ENCODE results near the gene GEMIN5. TPM values are rescaled to one million over a fixed set of nuclear protein-coding genes. Genes with fewer than 3 reads are reported as not detected.
A peak's percentile ranks its signal among the peaks of the same experiment; 100 is the strongest.

GEMIN5 gene
- polyA plus RNA-seq, 2 donors: 2.3 to 4.1 TPM

DNA sequence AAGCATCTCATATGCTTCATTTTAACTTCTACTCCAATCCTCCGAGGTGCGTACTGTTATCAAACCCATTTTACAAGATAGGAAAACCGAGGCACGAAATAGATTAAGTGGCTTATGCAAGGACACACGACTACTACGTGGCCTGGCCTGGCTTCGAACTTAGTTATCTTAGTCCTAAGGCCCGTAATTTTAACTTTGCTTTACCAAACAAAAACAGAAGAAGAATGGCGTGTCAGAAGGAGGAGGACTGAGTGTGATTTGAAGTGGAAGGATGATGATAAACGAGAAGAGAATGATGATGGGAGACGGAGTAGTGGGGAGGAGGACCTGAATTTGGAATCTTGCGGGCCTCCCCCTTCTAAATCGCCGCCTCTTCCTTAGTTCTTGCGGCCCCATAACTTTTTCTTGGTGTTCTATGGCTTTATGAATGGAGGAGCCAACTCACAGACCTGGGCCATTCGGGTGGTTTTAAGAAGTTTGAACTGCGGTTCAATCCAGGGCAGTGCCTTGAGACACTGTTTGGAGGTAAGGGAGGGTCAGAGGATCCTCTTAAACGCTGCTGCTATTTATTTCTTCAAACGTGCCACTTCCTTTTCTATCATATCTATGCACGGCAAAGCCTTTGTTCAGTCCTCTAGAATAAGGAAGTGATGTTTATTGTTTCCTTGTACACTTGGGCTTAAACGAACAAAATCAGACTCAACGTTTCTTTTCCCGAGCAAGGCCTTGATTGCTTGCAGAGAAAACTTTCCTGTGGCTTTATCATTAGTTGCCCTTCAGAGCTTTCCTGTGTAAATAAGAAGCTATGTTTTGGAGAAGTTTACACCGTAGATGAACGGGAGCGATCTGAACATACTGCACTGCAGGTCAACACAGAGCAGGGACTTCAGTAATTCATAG lies 78.8 kb downstream of the GEMIN5 start:
- WGBS, 2 donors: 1% methylated on average over 26 of the region's 26 CpGs
- H3K27me3 ChIP-seq (ENCODE audit: control insufficient read depth in 1 of 2, insufficient read depth in 2 of 2, low read length in 2 of 2): no peaks in the 10 kb centered on the region
- no peaks in the 10 kb centered on the region for H3K9me3 ChIP-seq (ENCODE audit: control insufficient read depth in 2 of 2, insufficient read depth in 1 of 2, low read depth in 1 of 2, low read length in 1 of 2)
- H3K27ac ChIP-seq (ENCODE audit: low read depth in 2 of 2, low read length in 1 of 2): peak overlapping the region; percentile 98 to 99
- no peaks in the 10 kb centered on the region for H3K36me3 ChIP-seq (ENCODE audit: control insufficient read depth in 2 of 2, insufficient read depth in 2 of 2, low read length in 1 of 2)
- no peaks in the 10 kb centered on the region for H3K4me1 ChIP-seq (ENCODE audit: control insufficient read depth in 2 of 2, insufficient read depth in 2 of 2, low read length in 1 of 2)
- H3K4me3 ChIP-seq (ENCODE audit: low read depth in 1 of 2, low read length in 2 of 2): peak overlapping the region; percentile 49 to 97

DNA sequence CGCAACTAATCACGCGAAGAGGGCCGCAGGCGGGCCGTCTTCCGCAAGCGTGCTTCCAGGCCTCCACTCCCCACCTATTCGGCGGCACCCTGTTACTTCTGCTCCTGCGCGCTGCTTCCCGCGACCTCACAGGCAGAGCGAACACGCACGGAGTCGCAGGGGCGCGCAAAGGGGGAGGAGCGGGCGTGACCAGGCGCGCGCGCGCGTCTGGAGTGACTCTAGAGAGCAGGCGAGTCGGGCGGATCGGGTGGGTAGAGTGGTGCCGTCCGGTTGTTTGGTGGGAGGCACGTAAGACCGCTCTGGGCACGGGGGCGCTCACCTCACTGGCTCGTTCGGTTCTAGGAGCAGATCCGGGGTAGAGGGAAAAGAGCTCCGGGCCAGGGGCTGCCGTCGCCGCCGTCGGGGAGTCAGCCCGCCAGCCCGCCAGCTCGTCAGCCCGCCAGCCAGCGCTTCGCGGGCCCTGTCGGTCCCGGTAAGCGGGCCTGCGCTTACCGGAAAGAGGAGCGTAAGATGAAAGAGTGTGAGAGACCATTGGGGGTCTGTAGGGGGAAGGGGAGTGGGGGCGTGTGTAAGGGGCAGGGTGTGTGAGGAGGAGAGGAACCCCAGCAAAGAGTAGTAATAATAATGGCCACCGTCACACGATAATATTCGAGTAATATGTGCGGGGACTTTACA lies 79.6 kb downstream of the GEMIN5 start, which contains the start of gene CNOT8:
Gene CNOT8 (plus strand): TSS at position 331 of the 675 bp plus-strand sequence. CDS start 4,652 bp downstream, outside the sequence.
- peak within 1 kb of the TSS; percentile 98 to 99 for H3K27ac ChIP-seq (ENCODE audit: low read depth in 2 of 2, low read length in 1 of 2)
- WGBS, 2 donors: 0% methylated on average over 62 to 65 of the region's 65 CpGs
- H3K9me3 ChIP-seq (ENCODE audit: control insufficient read depth in 2 of 2, insufficient read depth in 1 of 2, low read depth in 1 of 2, low read length in 1 of 2): no peaks in the 10 kb centered on the region
- H3K4me3 ChIP-seq (ENCODE audit: low read depth in 1 of 2, low read length in 2 of 2): peak within 1 kb of the TSS; percentile 49 to 97
- no peaks in the 10 kb centered on the region for H3K27me3 ChIP-seq (ENCODE audit: control insufficient read depth in 1 of 2, insufficient read depth in 2 of 2, low read length in 2 of 2)
- no peaks in the 10 kb centered on the region for H3K4me1 ChIP-seq (ENCODE audit: control insufficient read depth in 2 of 2, insufficient read depth in 2 of 2, low read length in 1 of 2)
- no peaks in the 10 kb centered on the region for H3K36me3 ChIP-seq (ENCODE audit: control insufficient read depth in 2 of 2, insufficient read depth in 2 of 2, low read length in 1 of 2)

DNA sequence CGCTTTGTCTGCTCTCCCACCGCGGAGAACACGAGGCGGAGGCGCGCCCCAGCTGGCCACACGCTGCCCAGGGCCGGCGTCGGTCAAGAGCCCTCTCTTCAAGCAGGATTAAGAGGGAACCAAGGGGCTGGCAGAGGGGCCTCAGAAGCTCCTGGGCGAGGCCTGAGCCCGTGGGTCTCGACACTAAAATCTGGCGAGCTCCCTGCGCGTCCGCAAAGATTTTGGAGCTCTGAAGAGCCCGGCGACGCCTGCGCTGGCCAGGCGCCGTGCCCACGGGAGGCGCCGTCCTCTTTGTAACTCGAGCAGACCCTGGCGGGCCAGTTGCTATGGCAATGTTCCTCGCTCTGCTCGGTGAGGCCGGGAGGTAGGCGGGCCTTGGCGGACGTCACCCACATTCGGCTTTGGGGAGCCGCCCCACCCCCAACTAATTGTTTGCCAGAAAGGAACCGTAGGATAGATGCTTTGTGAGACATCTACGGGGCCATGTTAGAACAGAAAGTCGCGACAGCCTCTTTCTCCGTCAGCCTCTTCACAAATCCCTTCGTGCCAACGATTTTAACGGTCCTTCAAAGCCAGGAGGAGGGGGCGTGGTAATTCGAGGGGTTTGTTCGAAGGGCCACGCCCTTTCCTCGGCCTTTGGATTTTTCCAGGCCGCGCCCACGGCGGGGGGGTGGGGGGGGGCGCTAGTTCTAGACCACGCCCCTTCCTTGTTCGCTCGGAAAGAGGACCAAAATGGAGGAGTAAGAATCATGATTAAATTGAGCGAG lies 80.3 kb downstream of the GEMIN5 start:
- Histone ChIP-seq H3K4me3 (ENCODE audit: low read depth in 1 of 2, low read length in 2 of 2) (peak overlapping the region; percentile 49 to 97), H3K4me1 (ENCODE audit: control insufficient read depth in 2 of 2, insufficient read depth in 2 of 2, low read length in 1 of 2) (no peaks in the 10 kb centered on the region), H3K9me3 (ENCODE audit: control insufficient read depth in 2 of 2, insufficient read depth in 1 of 2, low read depth in 1 of 2, low read length in 1 of 2) (no peaks in the 10 kb centered on the region), H3K27ac (ENCODE audit: low read depth in 2 of 2, low read length in 1 of 2) (peak overlapping the region; percentile 98 to 99), H3K27me3 (ENCODE audit: control insufficient read depth in 1 of 2, insufficient read depth in 2 of 2, low read length in 2 of 2) (no peaks in the 10 kb centered on the region), H3K36me3 (ENCODE audit: control insufficient read depth in 2 of 2, insufficient read depth in 2 of 2, low read length in 1 of 2) (no peaks in the 10 kb centered on the region)
- 0% methylated on average over 58 to 59 of the region's 59 CpGs for WGBS, 2 donors

DNA sequence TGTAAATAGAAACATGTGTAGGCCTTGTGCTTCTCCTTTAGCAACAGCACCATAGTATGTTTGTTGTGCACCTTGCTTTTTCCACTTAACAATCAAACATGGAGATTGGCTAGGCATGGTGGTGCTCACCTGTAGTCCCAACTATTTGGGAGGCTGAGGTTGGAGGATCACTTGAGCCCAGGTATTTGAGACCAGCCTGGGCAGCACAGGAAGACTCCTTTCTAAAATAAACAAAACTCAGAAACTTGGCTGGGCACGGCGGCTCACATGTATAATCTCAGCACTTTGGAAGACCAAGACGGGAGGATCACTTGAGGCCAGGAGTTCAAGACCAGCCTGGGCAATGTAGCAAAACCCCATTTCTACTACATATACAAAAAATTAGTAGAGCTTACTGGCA lies 86.7 kb downstream of the GEMIN5 start:
- Histone ChIP-seq H3K36me3 (ENCODE audit: control insufficient read depth in 2 of 2, insufficient read depth in 2 of 2, low read length in 1 of 2) (no peaks in the 10 kb centered on the region), H3K4me3 (ENCODE audit: low read depth in 1 of 2, low read length in 2 of 2) (no peak overlapping the region), H3K4me1 (ENCODE audit: control insufficient read depth in 2 of 2, insufficient read depth in 2 of 2, low read length in 1 of 2) (no peaks in the 10 kb centered on the region), H3K27ac (ENCODE audit: low read depth in 2 of 2, low read length in 1 of 2) (no peak overlapping the region), H3K27me3 (ENCODE audit: control insufficient read depth in 1 of 2, insufficient read depth in 2 of 2, low read length in 2 of 2) (no peaks in the 10 kb centered on the region), H3K9me3 (ENCODE audit: control insufficient read depth in 2 of 2, insufficient read depth in 1 of 2, low read depth in 1 of 2, low read length in 1 of 2) (no peaks in the 10 kb centered on the region)
- WGBS, 2 donors: 83 to 85% methylated on average over 3 of the region's 3 CpGs

DNA sequence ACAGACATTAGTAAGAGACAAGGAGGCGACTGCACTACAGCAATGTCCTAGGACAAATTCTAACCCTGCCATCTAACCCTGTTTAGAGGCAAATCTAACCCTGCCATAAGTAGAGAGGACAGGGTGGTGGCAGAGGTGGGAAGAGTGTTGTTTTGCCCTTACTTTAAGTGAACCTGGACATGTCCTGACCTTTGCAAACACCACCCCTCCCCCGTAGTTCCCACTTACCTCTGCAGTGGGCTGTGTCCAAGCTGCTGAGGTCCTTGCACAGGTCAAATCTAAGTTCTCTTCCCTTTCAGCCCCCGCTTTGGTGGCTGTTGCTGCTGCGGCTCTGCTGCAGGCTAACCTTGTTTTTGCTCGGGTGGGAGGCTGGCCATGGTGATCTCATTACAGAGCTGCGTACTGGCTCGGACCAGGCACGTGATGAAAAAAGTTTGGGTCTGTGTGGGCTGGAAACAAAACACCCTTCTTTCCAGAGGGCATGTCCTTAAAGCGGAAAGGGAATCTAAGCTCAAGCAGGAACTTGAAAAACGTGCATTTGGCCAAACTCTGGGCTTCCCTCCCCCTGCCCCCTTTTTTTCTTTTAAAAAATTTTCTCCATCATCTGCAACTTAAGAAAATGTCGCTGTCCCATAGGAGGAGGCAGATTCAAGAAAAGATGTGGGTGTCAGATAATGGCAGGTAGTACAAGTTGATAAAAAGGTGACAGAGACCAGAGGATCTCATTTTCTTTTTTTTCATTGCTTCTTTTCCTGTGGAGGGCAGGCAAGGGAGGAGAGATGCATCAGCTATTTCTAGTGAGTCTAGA lies 87.6 kb downstream of the GEMIN5 start, which contains the start of gene FAXDC2:
Gene FAXDC2 (minus strand): TSS at position 349 of the 808 bp plus-strand sequence. CDS start 12,425 bp downstream, outside the sequence.
- Histone ChIP-seq H3K27me3 (ENCODE audit: control insufficient read depth in 1 of 2, insufficient read depth in 2 of 2, low read length in 2 of 2) (no peaks in the 10 kb centered on the region), H3K36me3 (ENCODE audit: control insufficient read depth in 2 of 2, insufficient read depth in 2 of 2, low read length in 1 of 2) (no peaks in the 10 kb centered on the region), H3K4me1 (ENCODE audit: control insufficient read depth in 2 of 2, insufficient read depth in 2 of 2, low read length in 1 of 2) (no peaks in the 10 kb centered on the region), H3K27ac (ENCODE audit: low read depth in 2 of 2, low read length in 1 of 2) (peak within 1 kb of the TSS; percentile 68 to 78), H3K4me3 (ENCODE audit: low read depth in 1 of 2, low read length in 2 of 2) (peak within 1 kb of the TSS; percentile 35 to 48), H3K9me3 (ENCODE audit: control insufficient read depth in 2 of 2, insufficient read depth in 1 of 2, low read depth in 1 of 2, low read length in 1 of 2) (no peaks in the 10 kb centered on the region)
- 10 to 22% methylated on average over 11 of the region's 11 CpGs for WGBS, 2 donors

DNA sequence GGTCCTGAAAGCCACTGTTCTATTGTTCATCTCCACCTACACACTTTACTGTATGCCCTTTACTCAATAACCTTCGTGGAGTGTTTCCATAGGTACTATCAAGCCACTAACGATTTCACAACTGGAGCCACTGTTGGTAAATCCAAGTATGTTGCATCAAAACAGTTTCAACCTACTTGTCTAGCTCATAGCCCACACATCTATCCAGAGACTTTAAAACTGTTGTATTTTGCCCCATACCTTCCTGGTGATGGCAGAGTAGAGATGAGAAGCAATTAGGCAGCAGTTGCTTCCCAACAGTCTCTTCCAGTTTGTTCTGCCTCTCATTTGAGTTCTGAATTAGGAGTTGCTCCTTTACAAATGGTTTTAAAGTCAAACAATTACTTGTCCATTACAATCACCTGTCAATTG lies 88.2 kb downstream of the GEMIN5 start:
- no peaks in the 10 kb centered on the region for H3K36me3 ChIP-seq (ENCODE audit: control insufficient read depth in 2 of 2, insufficient read depth in 2 of 2, low read length in 1 of 2)
- H3K9me3 ChIP-seq (ENCODE audit: control insufficient read depth in 2 of 2, insufficient read depth in 1 of 2, low read depth in 1 of 2, low read length in 1 of 2): no peaks in the 10 kb centered on the region
- no peaks in the 10 kb centered on the region for H3K4me1 ChIP-seq (ENCODE audit: control insufficient read depth in 2 of 2, insufficient read depth in 2 of 2, low read length in 1 of 2)
- peak overlapping the region in 1 of 2 donors; percentile 68 for H3K27ac ChIP-seq (ENCODE audit: low read depth in 2 of 2, low read length in 1 of 2)
- no peaks in the 10 kb centered on the region for H3K27me3 ChIP-seq (ENCODE audit: control insufficient read depth in 1 of 2, insufficient read depth in 2 of 2, low read length in 2 of 2)
- 12 to 13% methylated on average over 2 of the region's 2 CpGs for WGBS, 2 donors
- peak overlapping the region; percentile 35 to 48 for H3K4me3 ChIP-seq (ENCODE audit: low read depth in 1 of 2, low read length in 2 of 2)

DNA sequence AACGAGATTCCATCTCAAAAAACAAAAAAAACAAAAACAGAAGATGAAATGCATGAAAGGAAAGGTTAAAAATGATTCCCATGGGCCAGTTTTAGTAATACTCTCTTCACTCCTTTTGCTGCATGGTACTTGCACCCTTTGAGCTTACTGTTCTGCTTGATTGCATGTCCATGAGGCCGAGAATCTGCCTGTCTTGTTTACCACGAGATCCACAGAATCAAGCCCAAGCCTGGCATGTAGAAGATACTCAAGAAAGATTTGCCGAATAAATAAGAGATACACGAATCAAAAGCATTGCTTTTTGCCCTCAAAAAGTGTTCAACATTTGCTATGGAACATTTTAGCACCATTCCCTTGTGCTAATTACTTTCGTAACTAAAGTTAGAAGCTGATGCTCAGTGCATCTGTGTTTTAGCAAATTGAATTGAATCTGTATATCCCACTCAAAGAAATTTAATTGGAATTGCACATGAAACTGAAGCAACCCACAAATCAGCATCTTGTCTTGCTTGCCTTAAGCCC lies 88.7 kb downstream of the GEMIN5 start:
- no peaks in the 10 kb centered on the region for H3K27me3 ChIP-seq (ENCODE audit: control insufficient read depth in 1 of 2, insufficient read depth in 2 of 2, low read length in 2 of 2)
- H3K27ac ChIP-seq (ENCODE audit: low read depth in 2 of 2, low read length in 1 of 2): no peak overlapping the region
- no peaks in the 10 kb centered on the region for H3K36me3 ChIP-seq (ENCODE audit: control insufficient read depth in 2 of 2, insufficient read depth in 2 of 2, low read length in 1 of 2)
- no peaks in the 10 kb centered on the region for H3K4me1 ChIP-seq (ENCODE audit: control insufficient read depth in 2 of 2, insufficient read depth in 2 of 2, low read length in 1 of 2)
- H3K9me3 ChIP-seq (ENCODE audit: control insufficient read depth in 2 of 2, insufficient read depth in 1 of 2, low read depth in 1 of 2, low read length in 1 of 2): no peaks in the 10 kb centered on the region
- WGBS, 2 donors: 56 to 64% methylated on average over 6 of the region's 6 CpGs
- H3K4me3 ChIP-seq (ENCODE audit: low read depth in 1 of 2, low read length in 2 of 2): peak overlapping the region in 1 of 2 donors; percentile 1

DNA sequence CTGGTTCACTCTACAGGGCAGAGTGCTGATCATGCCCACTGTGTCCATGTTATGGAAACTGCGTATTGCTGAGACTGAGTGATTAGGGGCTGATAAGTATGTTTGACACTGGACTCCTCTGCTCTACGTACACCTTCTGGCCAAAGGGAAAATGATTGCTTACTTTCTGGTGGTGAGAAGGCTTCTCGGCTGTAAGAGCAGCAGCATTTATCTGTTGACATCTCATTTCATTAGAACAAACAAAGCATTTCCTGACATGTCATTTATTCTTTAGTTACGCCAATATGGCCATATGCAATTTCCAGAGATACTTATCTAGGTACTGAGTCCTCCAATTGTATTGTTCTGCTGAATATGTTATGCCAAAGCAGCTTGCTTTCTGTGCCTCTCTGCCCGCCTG lies 93.2 kb downstream of the GEMIN5 start:
- Histone ChIP-seq H3K9me3 (ENCODE audit: control insufficient read depth in 2 of 2, insufficient read depth in 1 of 2, low read depth in 1 of 2, low read length in 1 of 2) (no peaks in the 10 kb centered on the region), H3K27me3 (ENCODE audit: control insufficient read depth in 1 of 2, insufficient read depth in 2 of 2, low read length in 2 of 2) (no peaks in the 10 kb centered on the region), H3K4me3 (ENCODE audit: low read depth in 1 of 2, low read length in 2 of 2) (no peak overlapping the region), H3K27ac (ENCODE audit: low read depth in 2 of 2, low read length in 1 of 2) (no peak overlapping the region), H3K4me1 (ENCODE audit: control insufficient read depth in 2 of 2, insufficient read depth in 2 of 2, low read length in 1 of 2) (no peaks in the 10 kb centered on the region), H3K36me3 (ENCODE audit: control insufficient read depth in 2 of 2, insufficient read depth in 2 of 2, low read length in 1 of 2) (no peaks in the 10 kb centered on the region)
- 74 to 83% methylated on average over 5 of the region's 5 CpGs for WGBS, 2 donors
